ENCODE measurements around the gene RIT1.

- TF ChIP-seq CTCF (IDR thresholded peaks at IDR 0.05): no peak
- TF ChIP-seq POLR2A (IDR thresholded peaks at IDR 0.05): no peak
These were observed 23.9 kb upstream of the RIT1 start for GRCh38 chr1:155934936-155935590.
